HepG2 (cell line): Measurements from ENCODE around the gene PALM. TPM values are rescaled to one million over a fixed set of nuclear protein-coding genes. Genes with fewer than 3 reads are reported as not detected.
A peak's percentile ranks its signal among the peaks of the same experiment; 100 is the strongest.

Experiments
- ARHGAP35 ChIP-seq: sonication (generic); formaldehyde crosslinking; IDR thresholded peaks from 2 replicates; pipeline ENCODE4 v1.9.0; 2022; ENCODE audit warnings: mild to moderate bottlenecking, inconsistent platforms, moderate library complexity, missing genetic modification reagents, borderline replicate concordance
- CHCHD3 ChIP-seq: sonication (generic); formaldehyde crosslinking; IDR thresholded peaks from 2 replicates; pipeline ENCODE4 v1.8.0; 2022; ENCODE audit warnings: mild to moderate bottlenecking, missing genetic modification reagents, moderate library complexity
- DDIT3 ChIP-seq: sonication (generic); formaldehyde crosslinking; IDR thresholded peaks from 2 replicates; pipeline ENCODE4 v1.4.0; 2020; ENCODE audit warnings: mild to moderate bottlenecking, missing genetic modification reagents
- GABPA ChIP-seq, 2 experiments: IDR thresholded peaks; 2 replicates each; pipeline ENCODE4 v1.6.1; 2011 to 2016; ENCODE audit warnings: low read depth in 2 of 2, low read length in 1 of 2, missing biosample characterization in 1 of 2, missing genetic modification characterization in 1 of 2
- JUNB ChIP-seq: sonication (generic); formaldehyde crosslinking; IDR thresholded peaks from 2 replicates; pipeline ENCODE4 v1.8.0; 2022; ENCODE audit warnings: missing genetic modification reagents, mild to moderate bottlenecking, borderline replicate concordance
- KMT2B ChIP-seq: IDR thresholded peaks from 2 replicates; pipeline ENCODE4 v1.6.1; 2016; ENCODE audit warnings: missing genetic modification reagents, missing compliant biosample characterization
- NBN ChIP-seq: fragments of 450-650 bp; conservative IDR thresholded peaks from 2 replicates; pipeline ENCODE4 v1.6.1; 2017
- PITX1 ChIP-seq: sonication (generic); formaldehyde crosslinking; IDR thresholded peaks from 2 replicates; pipeline ENCODE4 v1.5.1; 2020; ENCODE audit warnings: mild to moderate bottlenecking, missing genetic modification reagents
- PRDM4 ChIP-seq: sonication (generic); formaldehyde crosslinking; IDR thresholded peaks from 2 replicates; pipeline ENCODE4 v1.9.0; 2021; ENCODE audit warnings: missing genetic modification reagents, borderline replicate concordance
- TIGD3 ChIP-seq: sonication (generic); formaldehyde crosslinking; IDR thresholded peaks from 2 replicates; pipeline ENCODE4 v1.5.1; 2020; ENCODE audit warnings: mild to moderate bottlenecking, missing genetic modification reagents, borderline replicate concordance
- ZBTB14 ChIP-seq: sonication (generic); formaldehyde crosslinking; IDR thresholded peaks from 2 replicates; pipeline ENCODE4 v1.4.0; 2020; ENCODE audit warnings: missing genetic modification reagents
- ZBTB43 ChIP-seq: sonication (generic); formaldehyde crosslinking; conservative IDR thresholded peaks from 2 replicates; pipeline ENCODE4 v1.4.0; 2020; ENCODE audit warnings: missing genetic modification reagents
- ZNF138 ChIP-seq: sonication (generic); formaldehyde crosslinking; IDR thresholded peaks from 2 replicates; pipeline ENCODE4 v1.5.0; 2020; ENCODE audit warnings: mild to moderate bottlenecking, low read depth, missing genetic modification reagents
- ZNF34 ChIP-seq: sonication (generic); formaldehyde crosslinking; IDR thresholded peaks from 2 replicates; pipeline ENCODE4 v1.4.0; 2020; ENCODE audit warnings: mild to moderate bottlenecking, missing genetic modification reagents, borderline replicate concordance
- ZNF484 ChIP-seq: sonication (generic); formaldehyde crosslinking; IDR thresholded peaks from 2 replicates; pipeline ENCODE4 v1.5.1; 2020; ENCODE audit warnings: mild to moderate bottlenecking, low read depth, missing genetic modification reagents, borderline replicate concordance
- ZNF552 ChIP-seq: sonication (generic); formaldehyde crosslinking; IDR thresholded peaks from 2 replicates; pipeline ENCODE4 v1.9.0; 2022; ENCODE audit warnings: missing genetic modification reagents, mild to moderate bottlenecking, borderline replicate concordance
- ZNF615 ChIP-seq: sonication (generic); formaldehyde crosslinking; IDR thresholded peaks from 2 replicates; pipeline ENCODE4 v1.5.0; 2020; ENCODE audit warnings: mild to moderate bottlenecking, missing genetic modification reagents, borderline replicate concordance
- ZNF773 ChIP-seq: sonication (generic); formaldehyde crosslinking; IDR thresholded peaks from 2 replicates; pipeline ENCODE4 v1.4.0; 2020; ENCODE audit warnings: missing genetic modification reagents, borderline replicate concordance
- polyA plus RNA-seq, 8 experiments: library from polyadenylated mRNA; depleted of rRNA in 3 of 8; stranded (reverse) in 7 of 8; unstranded in 1 of 8; fragments of >200 nt; fragmentation: Illumina TruSeq in 4 of 8; extraction: Trizol in 4 of 8; gene quantifications; 2 replicates each; pipeline versions ENCODE4 v1.2.1 to v1.2.3, GENCODE V29; 2011 to 2016; ENCODE audit warnings: low read depth in 4 of 8, missing spikeins in 1 of 8, mixed read lengths in 1 of 8; ENCODE audit not compliant: insufficient read depth in 1 of 8
- total RNA-seq, 5 experiments: library from RNA; depleted of rRNA; stranded (reverse); fragments of >200 nt; fragmentation: Illumina TruSeq; extraction: Trizol; gene quantifications; 2 replicates each; pipeline ENCODE4 v1.2.3, GENCODE V29; 2016; ENCODE audit warnings: low read depth in 1 of 5
- TF ChIP-seq, protein P1 (sequence below): sonication (generic); formaldehyde crosslinking; IDR thresholded peaks from 2 replicates; pipeline ENCODE4 v1.4.0; 2020; ENCODE audit warnings: mild to moderate bottlenecking, missing genetic modification reagents

Gene PALM
- total and polyA plus RNA-seq, 2 of the 13 experiments (the other 11 are each of a cell fraction or from before 2014, with no cell fraction given), result 4.0 to 9.7 TPM

- no peak for TF ChIP-seq ZBTB14 (CRISPR knock-in tag)
- TF ChIP-seq TIGD3 (CRISPR knock-in tag), result no peak
- TF ChIP-seq ZNF773, result no peak
- TF ChIP-seq ZNF615 (CRISPR knock-in tag), result no peak
- no peak for TF ChIP-seq ZBTB43 (CRISPR knock-in tag)
- TF ChIP-seq ZNF138, result no peak
- no peak for TF ChIP-seq CHCHD3 (CRISPR knock-in tag)
- no peak for TF ChIP-seq NBN
- TF ChIP-seq ARHGAP35 (CRISPR knock-in tag), result peak; percentile 21; the same call in 1 of the 2 replicates
- no peak for TF ChIP-seq JUNB (CRISPR knock-in tag)
- no peak for TF ChIP-seq PRDM4 (CRISPR knock-in tag)
- no peak for TF ChIP-seq ZNF34
- TF ChIP-seq DDIT3 (CRISPR knock-in tag), result no peak
- TF ChIP-seq ZNF484 (CRISPR knock-in tag), result no peak
- TF ChIP-seq GABPA (IDR thresholded peaks at IDR 0.05; ENCODE audit: low read depth, low read length), result no peak
- TF ChIP-seq GABPA (CRISPR knock-in tag; IDR thresholded peaks at IDR 0.05; ENCODE audit: low read depth), result no peak
- TF ChIP-seq KMT2B, result no peak
- TF ChIP-seq PITX1 (CRISPR knock-in tag), result no peak
- TF ChIP-seq ZNF552, result no peak
- TF ChIP-seq, protein P1, sequence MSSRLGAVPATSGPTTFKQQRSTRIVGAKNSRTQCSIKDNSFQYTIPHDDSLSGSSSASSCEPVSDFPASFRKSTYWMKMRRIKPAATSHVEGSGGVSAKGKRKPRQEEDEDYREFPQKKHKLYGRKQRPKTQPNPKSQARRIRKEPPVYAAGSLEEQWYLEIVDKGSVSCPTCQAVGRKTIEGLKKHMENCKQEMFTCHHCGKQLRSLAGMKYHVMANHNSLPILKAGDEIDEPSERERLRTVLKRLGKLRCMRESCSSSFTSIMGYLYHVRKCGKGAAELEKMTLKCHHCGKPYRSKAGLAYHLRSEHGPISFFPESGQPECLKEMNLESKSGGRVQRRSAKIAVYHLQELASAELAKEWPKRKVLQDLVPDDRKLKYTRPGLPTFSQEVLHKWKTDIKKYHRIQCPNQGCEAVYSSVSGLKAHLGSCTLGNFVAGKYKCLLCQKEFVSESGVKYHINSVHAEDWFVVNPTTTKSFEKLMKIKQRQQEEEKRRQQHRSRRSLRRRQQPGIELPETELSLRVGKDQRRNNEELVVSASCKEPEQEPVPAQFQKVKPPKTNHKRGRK, result no peak
Observed at GRCh38 chr19:752652-753517, 44.1 kb downstream of the PALM start (continued).
